Measurements from ENCODE around the gene CD2AP. TPM values are rescaled to one million over a fixed set of nuclear protein-coding genes. Genes with fewer than 3 reads are reported as not detected.

The CD2AP gene
- total and polyA plus RNA-seq, 2 donors (not counting 1 experiment from before 2014, with no cell fraction given) = 4.7 to 43.3 TPM

DNA sequence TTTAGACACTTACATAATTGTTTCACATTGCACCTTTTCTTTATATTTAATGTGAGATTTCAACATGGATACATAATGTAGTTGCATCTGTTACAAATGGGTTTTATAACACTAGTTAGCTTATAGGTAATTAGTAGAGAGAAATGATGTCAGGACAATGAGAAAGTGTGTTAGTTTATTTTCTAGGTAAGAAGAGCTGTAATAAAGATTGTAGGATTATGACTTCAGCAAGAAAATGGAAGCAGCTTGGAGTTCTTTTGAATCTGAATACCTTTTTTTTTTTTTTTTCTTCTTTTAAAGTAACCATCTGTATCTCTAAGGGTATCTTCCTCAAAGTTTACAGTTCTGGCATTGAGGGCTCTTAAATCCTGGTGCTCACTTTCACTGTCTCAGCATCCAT, 35.3 kb downstream of the CD2AP start:
- H3K9me3 ChIP-seq (ENCODE audit: control extremely low read depth in 1 of 3, control insufficient read depth in 2 of 3, insufficient read depth in 1 of 3, low read length in 2 of 3) = peaks cover 2 to 12% (median 11%) of the 10 kb centered on the region in 3 donors
- no peaks in the 10 kb centered on the region for H3K27me3 Mint-ChIP-seq
- intact Hi-C loops (cut with micrococcal nuclease) = no loop called here
- no peaks in the 10 kb centered on the region for H3K4me1 ChIP-seq (ENCODE audit: control insufficient read depth in 2 of 2, insufficient read depth in 2 of 2, low read length in 2 of 2)
- ChIA-PET CTCF (no interaction called here), POLR2A (no interaction called here)
- peaks cover 18% of the 10 kb centered on the region for H4K20me1 ChIP-seq (ENCODE audit: control insufficient read depth, insufficient read depth, low read length, poor library complexity, severe bottlenecking)
- H3K27ac Mint-ChIP-seq = no peak overlapping the region
- H3K27me3 ChIP-seq (replicated peaks in 1 of 4; ENCODE audit: control extremely low read depth in 1 of 4, control insufficient read depth in 3 of 4, insufficient read depth in 4 of 4, low read length in 3 of 4) = no peaks in the 10 kb centered on the region
- peaks cover 80% of the 10 kb centered on the region for H3K79me2 ChIP-seq (ENCODE audit: control insufficient read depth, insufficient read depth, low read length)
- peaks cover 2 to 15% of the 10 kb centered on the region in 2 experiments for H3K36me3 ChIP-seq (replicated peaks in 1 of 2; ENCODE audit: control extremely low read depth in 1 of 2, control insufficient read depth in 1 of 2, extremely low read depth in 1 of 2, insufficient read depth in 2 of 2, low read length in 1 of 2)
- H3K4me2 ChIP-seq (replicated peaks; ENCODE audit: low read depth, low read length, poor library complexity, severe bottlenecking) = no peak overlapping the region
- no peak overlapping the region for H3K27ac ChIP-seq (ENCODE audit: low read length in 2 of 2)
- ATAC-seq (ENCODE audit: low read depth) (no peak), DNase-seq (no peak)
- peaks cover 7% of the 10 kb centered on the region for H3K9me3 Mint-ChIP-seq (ENCODE audit: insufficient read depth)
- no peak overlapping the region for H3K9ac ChIP-seq (ENCODE audit: low read length)
- H3K4me1 Mint-ChIP-seq = peaks cover 17% of the 10 kb centered on the region
- no peak for TF ChIP-seq EZH2 (IDR thresholded peaks at IDR 0.05; ENCODE audit: borderline replicate concordance, insufficient read depth, low read depth, low read length, poor library complexity, severe bottlenecking)
- TF ChIP-seq, protein P1, sequence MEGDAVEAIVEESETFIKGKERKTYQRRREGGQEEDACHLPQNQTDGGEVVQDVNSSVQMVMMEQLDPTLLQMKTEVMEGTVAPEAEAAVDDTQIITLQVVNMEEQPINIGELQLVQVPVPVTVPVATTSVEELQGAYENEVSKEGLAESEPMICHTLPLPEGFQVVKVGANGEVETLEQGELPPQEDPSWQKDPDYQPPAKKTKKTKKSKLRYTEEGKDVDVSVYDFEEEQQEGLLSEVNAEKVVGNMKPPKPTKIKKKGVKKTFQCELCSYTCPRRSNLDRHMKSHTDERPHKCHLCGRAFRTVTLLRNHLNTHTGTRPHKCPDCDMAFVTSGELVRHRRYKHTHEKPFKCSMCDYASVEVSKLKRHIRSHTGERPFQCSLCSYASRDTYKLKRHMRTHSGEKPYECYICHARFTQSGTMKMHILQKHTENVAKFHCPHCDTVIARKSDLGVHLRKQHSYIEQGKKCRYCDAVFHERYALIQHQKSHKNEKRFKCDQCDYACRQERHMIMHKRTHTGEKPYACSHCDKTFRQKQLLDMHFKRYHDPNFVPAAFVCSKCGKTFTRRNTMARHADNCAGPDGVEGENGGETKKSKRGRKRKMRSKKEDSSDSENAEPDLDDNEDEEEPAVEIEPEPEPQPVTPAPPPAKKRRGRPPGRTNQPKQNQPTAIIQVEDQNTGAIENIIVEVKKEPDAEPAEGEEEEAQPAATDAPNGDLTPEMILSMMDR (IDR thresholded peaks at IDR 0.05) = no peak
- H2AFZ ChIP-seq (ENCODE audit: insufficient read depth, low read depth, low read length, poor library complexity, severe bottlenecking) = no peak overlapping the region
- no peak overlapping the region for H3K4me3 Mint-ChIP-seq
- no peak overlapping the region for H3K4me3 ChIP-seq (ENCODE audit: control extremely low read depth in 1 of 5, extremely low read depth in 1 of 5, insufficient read depth in 1 of 5, low read depth in 2 of 5, low read length in 4 of 5)

DNA sequence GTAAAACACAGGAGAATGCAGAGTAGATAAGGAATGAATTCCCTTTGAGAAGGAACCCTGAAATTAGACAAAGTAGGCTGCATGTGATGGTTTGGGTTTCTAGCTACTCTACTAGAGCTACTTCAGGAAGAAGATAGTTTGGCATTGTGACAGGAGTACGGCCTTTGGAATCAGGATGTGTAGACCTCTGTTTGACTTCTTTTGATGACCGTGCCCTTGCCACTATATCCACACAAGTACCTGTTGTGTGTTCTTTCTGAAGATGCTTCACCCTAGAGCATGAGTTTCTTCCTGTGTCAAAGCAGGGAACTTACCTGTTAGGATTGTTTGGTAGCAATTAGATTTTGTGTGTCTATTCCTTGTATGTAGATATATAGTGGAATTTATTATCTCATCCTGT, 41.7 kb downstream of the CD2AP start:
- Mint-ChIP-seq H3K4me1 (peaks cover 36% of the 10 kb centered on the region), H3K27ac (no peak overlapping the region)

More for the DNA sequence above, 41.7 kb downstream of the CD2AP start:
- no peaks in the 10 kb centered on the region for H3K9me3 Mint-ChIP-seq (ENCODE audit: insufficient read depth)
- Histone ChIP-seq H3K9me3 (ENCODE audit: control extremely low read depth in 1 of 3, control insufficient read depth in 2 of 3, insufficient read depth in 1 of 3, low read length in 2 of 3) (peaks cover 0 to 6% (median 0%) of the 10 kb centered on the region in 3 donors), H3K4me2 (replicated peaks; ENCODE audit: low read depth, low read length, poor library complexity, severe bottlenecking) (no peak overlapping the region), H4K20me1 (ENCODE audit: control insufficient read depth, insufficient read depth, low read length, poor library complexity, severe bottlenecking) (peaks cover 47% of the 10 kb centered on the region), H3K79me2 (ENCODE audit: control insufficient read depth, insufficient read depth, low read length) (peaks cover 78% of the 10 kb centered on the region), H3K4me3 (ENCODE audit: control extremely low read depth in 1 of 5, extremely low read depth in 1 of 5, insufficient read depth in 1 of 5, low read depth in 2 of 5, low read length in 4 of 5) (no peak overlapping the region), H3K27ac (ENCODE audit: low read length in 2 of 2) (no peak overlapping the region), H3K9ac (ENCODE audit: low read length) (no peak overlapping the region), H3K4me1 (ENCODE audit: control insufficient read depth in 2 of 2, insufficient read depth in 2 of 2, low read length in 2 of 2) (peaks cover 0 to 4% of the 10 kb centered on the region in 2 donors), H2AFZ (ENCODE audit: insufficient read depth, low read depth, low read length, poor library complexity, severe bottlenecking) (no peak overlapping the region), H3K36me3 (replicated peaks in 1 of 2; ENCODE audit: control extremely low read depth in 1 of 2, control insufficient read depth in 1 of 2, extremely low read depth in 1 of 2, insufficient read depth in 2 of 2, low read length in 1 of 2) (no peaks in the 10 kb centered on the region), H3K27me3 (replicated peaks in 1 of 4; ENCODE audit: control extremely low read depth in 1 of 4, control insufficient read depth in 3 of 4, insufficient read depth in 4 of 4, low read length in 3 of 4) (no peaks in the 10 kb centered on the region)
- 100% methylated on average over 1 of the region's 2 CpGs for whole genome bisulfite sequencing (ENCODE audit: insufficient coverage)
- no peak for TF ChIP-seq EZH2 (IDR thresholded peaks at IDR 0.05; ENCODE audit: borderline replicate concordance, insufficient read depth, low read depth, low read length, poor library complexity, severe bottlenecking)
- TF ChIP-seq, protein P1 (IDR thresholded peaks at IDR 0.05) = no peak
- intact Hi-C loops (cut with micrococcal nuclease) = no loop called here
- H3K27me3 Mint-ChIP-seq = no peaks in the 10 kb centered on the region
- DNase-seq = no peak
- ChIA-PET POLR2A (no interaction called here), CTCF (no interaction called here)
- H3K4me3 Mint-ChIP-seq = no peak overlapping the region
- ATAC-seq (ENCODE audit: low read depth) = no peak

All from B cell (primary cell).